Neural progenitor cell (in vitro differentiated cells): ENCODE data around the gene WDR43.

ENCODE experiments used
- EZH2 ChIP-seq: fragments of 200-600 bp; sonication (generic); IDR thresholded peaks from 2 replicates; pipeline ENCODE4 v1.6.1; 2017; ENCODE audit warnings: antibody characterized with exemption, mild to moderate bottlenecking, moderate library complexity
- EZH2phosphoT487 ChIP-seq: fragments of 200-600 bp; sonication (generic); IDR thresholded peaks from 2 replicates; pipeline ENCODE4 v1.6.1; 2017; ENCODE audit warnings: antibody characterized with exemption
- TF ChIP-seq, protein P1 (sequence below): fragments of 200-600 bp; sonication (generic); IDR thresholded peaks from 2 replicates; pipeline ENCODE4 v1.5.1; 2017; ENCODE audit warnings: antibody characterized with exemption, mild to moderate bottlenecking

DNA sequence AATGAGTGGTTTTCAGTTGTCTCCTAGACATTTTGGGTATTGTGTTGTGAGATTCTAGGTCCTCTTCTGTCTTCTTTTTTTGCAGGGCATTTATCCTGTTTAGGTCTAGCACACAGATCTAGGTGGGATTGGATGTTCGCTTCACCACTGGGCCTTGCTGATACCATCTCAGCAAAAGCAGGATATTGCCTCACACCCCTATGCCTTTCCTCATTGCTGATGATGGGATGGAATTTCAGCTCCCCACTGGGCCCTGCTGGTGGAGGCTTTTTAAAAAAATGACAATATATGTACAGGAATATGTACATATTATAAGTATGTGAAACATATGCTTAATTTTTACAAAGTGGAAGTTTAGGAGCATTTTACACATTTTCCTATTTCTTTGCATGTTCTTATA lies 81.2 kb downstream of the WDR43 start:
- TF ChIP-seq, protein P1, sequence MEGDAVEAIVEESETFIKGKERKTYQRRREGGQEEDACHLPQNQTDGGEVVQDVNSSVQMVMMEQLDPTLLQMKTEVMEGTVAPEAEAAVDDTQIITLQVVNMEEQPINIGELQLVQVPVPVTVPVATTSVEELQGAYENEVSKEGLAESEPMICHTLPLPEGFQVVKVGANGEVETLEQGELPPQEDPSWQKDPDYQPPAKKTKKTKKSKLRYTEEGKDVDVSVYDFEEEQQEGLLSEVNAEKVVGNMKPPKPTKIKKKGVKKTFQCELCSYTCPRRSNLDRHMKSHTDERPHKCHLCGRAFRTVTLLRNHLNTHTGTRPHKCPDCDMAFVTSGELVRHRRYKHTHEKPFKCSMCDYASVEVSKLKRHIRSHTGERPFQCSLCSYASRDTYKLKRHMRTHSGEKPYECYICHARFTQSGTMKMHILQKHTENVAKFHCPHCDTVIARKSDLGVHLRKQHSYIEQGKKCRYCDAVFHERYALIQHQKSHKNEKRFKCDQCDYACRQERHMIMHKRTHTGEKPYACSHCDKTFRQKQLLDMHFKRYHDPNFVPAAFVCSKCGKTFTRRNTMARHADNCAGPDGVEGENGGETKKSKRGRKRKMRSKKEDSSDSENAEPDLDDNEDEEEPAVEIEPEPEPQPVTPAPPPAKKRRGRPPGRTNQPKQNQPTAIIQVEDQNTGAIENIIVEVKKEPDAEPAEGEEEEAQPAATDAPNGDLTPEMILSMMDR: no peak
- TF ChIP-seq EZH2 (no peak), EZH2phosphoT487 (no peak)
